Fibroblast of the conjunctiva (primary cell): Measurements from ENCODE around the gene PAPPA.
A peak's percentile ranks its signal among the peaks of the same experiment; 100 is the strongest.

ENCODE experiments used
- DNase-seq: peaks from one replicate; pipeline ENCODE4 v3.0.0-alpha.2; 2010; ENCODE audit warnings: low read depth

The PAPPA gene

DNA sequence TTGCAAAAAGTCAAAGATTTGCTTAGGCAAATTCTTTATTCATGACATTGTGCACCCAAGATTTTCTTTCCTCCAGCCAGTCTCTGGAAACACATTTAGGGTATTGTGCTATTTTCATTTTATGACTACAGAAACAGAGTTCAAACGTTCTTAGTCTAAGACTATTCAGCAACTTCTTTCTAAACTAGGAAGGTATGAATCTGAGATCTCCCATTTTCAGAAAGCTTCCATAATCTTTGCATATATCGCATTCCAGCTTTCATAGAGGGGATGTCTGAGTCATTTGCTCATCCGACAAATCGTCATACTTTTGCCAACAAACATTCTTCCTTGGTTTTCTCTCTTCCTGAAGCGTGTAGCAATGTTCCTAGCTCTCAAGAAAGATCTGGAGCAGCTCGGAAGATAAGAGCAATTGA lies 1.6 kb upstream of the PAPPA start:
- peak; percentile 61 for DNase-seq

DNA sequence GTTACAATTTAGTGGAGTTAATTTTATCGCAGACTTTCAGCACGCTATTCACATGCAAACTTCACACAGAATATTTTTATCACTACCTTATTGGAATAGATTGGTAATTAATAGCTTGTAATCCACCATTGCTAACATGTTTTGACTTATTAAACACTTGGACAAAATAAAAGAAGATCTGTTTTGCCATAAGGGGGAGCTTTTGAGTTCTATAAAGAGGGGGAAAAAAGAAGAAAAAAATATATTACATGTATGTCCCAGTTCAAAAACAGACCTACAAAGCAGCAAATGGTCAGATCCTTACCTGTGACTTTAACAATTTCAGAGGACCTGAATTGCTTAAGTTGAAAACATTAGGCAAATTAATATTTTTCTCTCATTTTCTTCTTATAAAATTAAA lies 1.2 kb upstream of the PAPPA start:
- no peak for DNase-seq

DNA sequence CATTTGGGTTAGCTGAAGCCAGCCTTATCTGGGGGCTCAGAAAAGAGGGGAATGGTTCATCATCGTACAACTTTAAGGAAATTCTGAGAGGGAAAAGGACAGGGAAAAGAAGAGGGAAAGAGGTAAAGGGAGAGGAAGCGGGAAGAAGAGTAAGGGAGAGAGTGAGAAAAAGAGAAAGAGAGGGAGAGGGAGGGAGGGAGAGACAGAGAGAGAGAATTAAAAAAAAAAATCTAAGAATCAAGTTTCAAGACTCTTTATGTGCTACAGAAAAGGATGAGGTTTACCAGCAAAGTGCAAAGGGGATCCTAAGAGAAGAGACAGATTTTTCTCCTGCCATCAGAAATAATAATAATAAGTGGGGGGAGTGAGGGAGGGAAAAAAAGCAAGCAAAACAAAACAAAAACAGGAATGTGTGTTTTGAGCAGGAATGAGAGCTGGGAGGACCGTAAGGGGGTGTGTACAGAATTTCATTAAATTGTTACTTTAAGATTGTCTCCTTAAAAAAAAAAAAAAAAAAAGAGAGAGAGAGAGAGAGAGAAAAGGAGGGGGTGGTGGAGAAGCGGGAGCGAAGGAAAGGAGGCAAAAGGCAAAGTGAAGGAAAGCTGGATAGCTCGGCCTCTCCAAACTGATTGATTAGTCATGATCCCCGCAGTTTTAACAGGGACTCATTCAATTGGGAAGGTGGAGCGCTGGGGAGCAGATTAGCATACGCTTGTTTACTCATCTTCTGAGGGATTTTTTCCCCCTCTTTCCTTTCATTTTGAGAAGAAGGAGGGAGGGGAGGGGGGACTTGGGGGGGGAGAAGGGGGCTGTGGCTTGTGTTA lies 438 bp upstream of the PAPPA start:
- DNase-seq = peak; percentile 69

GRCh38 chr9:116154334-116154975 lies 864 bp downstream of the PAPPA start:
- no peak for DNase-seq

DNA sequence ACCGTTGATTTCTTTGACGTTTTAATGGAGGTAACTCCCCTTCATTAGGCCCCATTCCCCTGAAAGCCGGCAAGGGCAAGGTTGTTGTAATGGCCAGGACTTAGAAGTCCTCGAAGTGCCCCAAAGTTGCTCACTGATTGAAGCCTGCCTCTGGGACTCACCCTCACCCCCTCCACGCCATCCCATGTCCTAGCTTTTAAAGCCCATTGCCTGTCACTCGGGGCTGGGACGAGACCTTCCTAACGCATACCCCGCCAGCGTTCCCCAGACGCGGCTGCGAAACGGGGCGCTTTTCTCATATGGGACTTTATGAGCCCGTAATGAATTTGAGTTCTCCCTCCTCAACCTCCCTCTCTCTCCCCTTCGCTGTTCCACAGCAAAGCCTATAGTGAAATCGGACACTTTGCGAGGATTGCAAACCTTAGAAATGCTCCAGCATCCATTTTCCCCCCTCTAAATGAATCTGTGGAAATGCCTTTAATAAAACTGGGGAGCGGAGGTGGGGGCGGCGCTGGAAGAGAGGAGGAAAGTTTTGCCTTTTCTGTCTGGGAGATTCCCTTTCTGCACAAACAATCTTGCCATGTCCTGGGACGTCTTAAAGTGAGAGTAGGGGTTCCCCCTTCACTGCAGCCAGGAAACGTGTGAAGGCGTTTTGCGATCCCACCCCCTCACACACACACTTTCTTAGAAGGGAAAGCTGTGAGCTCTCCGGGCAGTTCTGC lies 1.5 kb downstream of the PAPPA start:
- DNase-seq = no peak

GRCh38 chr9:116155698-116156039 lies 2.1 kb downstream of the PAPPA start:
- DNase-seq = no peak

- DNase-seq = peak; percentile 75
These were observed 3.2 kb downstream of the PAPPA start for GRCh38 chr9:116156621-116157314.

DNA sequence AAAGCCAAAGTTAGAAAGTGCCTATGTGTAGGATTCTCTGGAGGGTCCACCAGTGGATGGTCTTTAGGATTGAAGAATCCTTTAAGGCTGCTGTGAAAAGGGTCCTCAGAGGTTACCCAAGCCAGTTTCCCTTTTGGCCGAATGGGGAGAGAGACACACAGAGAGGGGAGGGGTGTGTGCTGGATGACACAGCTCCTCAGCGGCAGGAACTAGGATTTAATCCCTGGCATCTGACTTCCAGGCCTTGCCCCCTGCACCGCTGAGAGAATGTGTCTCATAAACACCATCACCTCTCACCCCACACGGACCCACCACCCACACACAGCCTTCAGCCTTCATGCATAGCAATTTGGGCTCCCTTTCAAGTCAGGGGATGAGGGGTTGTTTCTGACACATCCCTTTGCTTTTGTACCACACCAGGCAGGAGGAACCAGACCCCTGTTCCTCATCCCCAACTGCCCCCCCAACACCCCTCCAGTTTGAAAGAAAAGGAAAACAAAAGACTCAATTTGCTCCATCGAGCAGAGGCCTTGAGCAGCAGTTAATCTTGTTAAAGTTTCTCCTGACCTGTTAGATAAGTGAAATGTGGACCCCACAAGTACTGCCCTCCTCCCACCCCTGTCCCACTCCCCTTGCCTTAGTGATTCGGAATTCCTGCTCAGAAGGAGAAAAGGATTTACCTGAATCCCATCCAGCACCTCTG lies 4.0 kb downstream of the PAPPA start:
- no peak for DNase-seq

DNA sequence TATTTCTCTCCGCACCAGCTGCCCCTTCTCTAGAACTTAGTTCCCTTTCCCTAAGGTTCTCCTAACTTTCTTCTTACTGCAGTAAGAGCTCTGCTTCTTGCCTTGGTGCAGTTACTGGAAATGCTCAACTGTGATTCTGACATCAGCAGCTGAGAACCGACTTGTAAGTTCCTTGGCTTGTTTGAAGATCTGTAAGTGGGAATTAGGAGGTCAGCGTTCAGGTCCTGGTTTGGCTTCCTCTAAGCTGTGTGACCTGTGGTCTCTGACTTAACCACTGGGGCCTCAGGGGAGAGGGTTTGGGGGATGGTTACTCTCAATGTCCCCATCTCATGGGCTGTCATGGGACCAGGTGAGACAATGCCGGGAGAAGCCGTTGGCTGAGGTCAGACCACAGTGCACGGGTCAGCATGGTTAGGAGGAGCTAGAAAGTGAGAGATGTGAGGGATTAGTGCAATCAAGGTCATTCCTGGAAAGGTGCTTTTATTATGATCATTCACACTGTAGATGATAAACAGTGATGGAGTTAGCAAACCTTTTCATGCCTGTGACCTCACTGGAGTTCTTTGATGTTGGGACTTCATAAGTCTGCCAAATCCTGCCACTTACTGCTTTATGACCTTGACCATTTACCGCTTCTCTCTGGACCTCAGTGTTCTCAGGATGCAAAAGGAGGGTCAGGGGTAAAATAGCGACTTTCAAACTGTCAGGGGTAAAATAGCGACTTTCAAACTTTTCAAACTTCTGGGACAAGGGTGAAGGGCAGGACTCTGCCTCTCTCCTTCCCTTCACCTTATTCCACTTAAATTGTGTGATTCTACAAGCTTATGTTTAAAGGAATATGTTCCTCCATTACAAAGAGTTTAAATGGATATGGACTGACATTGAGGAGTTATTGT lies 7.3 kb downstream of the PAPPA start:
- DNase-seq = no peak

GRCh38 chr9:116162241-116162781 lies 8.7 kb downstream of the PAPPA start:
- DNase-seq = no peak

DNA sequence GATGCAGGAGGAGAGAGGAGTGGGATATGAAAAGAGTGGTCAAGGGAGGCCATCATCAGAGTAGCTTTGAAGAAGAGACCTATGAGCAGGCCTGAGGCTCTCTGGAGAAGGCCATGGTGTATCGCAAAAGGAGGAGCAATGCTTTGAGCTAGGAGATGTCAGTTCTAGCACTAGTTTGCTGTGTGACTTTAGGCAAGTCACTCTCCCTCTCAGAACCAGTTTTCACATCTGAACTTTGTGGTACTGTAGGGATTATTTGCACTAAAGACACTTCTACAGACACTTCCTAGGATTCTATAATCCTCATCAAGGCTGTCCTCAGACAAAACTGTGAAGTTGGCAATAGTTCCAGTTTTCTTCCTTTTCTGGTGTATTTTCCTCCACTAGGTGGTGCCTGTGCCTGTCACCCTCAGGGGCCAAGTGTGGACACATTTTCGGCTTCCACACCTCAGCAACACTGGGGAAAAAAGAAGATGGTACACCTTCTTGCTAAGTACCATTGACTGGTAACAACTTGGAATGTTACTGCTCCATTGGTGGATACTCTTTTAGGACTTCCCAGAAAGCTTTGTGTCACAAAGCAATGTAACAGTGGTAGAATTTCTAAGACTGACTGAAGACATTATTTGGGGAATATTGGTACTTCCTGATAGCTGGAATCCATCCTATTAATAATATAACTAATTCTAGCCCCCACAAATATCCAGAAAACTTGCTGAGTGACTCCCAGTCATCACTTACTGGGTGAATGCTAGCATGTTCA lies 9.9 kb downstream of the PAPPA start:
- DNase-seq = no peak

GRCh38 chr9:116165912-116166311 lies 12.3 kb downstream of the PAPPA start:
- no peak for DNase-seq

DNA sequence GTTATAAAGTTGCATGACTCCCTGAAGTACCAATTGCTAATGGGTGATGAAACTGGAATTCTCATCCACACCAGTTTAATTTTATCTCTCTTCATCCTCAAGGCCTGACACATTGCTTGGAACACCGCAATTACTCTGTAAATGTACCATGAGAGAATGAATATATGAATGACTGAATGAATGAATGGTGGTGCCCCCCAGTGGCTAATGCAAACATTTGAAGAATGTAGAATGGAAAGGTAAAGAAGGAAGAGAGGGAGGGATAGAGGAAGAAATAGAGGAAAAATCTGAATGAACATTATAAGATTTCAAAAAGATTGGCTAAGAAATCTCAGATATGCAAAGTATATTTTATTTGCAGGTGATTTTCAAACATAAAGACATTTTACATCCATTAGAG lies 13.1 kb downstream of the PAPPA start:
- DNase-seq = no peak

- no peak for DNase-seq
These were observed 14.6 kb downstream of the PAPPA start for GRCh38 chr9:116168231-116168630.

DNA sequence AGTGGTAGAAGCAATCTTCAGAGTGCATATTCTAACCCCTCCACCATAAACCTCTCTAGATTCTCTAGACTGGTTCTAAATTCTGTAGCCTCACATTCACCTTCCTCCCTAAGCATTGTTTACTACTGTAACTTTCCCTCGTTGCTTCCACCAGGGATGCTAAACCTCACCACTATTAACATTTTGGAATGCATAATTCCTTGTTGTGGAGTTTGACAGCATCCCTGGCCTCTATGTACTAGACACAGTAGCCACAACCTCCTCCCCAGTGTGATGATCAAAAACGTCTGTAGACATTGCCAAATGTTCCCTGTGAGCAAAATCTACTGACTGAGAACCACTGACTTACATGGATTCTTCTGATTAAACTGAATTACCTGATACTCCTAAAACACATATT lies 18.6 kb downstream of the PAPPA start:
- DNase-seq = no peak

DNA sequence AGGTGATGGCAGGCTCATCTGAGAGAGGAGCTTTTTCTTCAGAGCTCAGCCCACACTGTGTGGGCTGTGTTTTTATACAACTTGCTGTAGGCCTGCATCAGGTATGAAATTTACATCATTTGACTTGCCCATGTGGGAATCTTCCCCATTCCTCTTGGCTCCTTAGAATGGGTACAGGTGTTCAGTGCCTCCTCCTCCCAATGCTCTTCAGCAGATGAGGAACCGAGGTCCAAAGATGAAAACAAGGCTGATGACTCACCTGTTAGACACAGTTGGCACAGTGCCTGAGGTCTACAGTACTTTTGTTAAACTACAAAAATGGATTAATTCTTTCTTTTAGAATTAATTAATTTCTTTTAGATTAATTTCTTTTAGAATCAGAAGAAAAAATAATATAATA lies 20.8 kb downstream of the PAPPA start:
- DNase-seq = no peak

GRCh38 chr9:116175614-116176013 lies 22.0 kb downstream of the PAPPA start:
- no peak for DNase-seq

DNA sequence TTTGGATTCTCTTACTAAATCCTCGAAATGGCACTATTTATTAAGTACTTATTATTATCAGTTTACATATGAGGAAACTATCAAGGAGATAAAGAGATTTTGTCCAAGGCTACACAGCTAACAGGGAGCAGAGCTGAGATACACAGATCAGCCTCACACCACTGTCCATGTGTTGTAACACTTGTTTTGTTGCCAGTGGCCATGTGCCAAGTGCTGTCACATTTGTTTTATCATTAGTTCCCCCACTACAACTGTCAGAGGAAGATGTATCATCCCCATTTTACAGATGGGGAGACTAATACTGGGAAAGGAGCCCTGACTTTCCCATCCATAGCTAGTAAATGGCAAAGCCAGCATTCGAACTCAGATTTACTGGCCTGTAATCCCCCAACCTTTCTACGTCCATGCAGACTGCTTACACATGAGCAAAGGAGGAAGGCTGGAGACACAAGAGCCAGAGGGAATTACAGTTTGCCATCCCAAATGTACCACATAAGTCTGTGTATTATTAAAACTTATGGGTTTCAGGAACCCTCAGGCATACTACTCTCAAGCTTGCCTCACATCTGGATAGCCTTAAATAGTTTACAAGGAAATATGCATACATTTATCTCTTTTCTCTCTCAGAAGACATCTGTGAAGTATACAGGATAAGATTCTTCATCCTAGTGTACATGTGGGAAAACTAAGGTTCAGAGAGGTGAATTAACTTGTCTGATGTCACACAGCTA lies 25.1 kb downstream of the PAPPA start:
- DNase-seq = no peak

DNA sequence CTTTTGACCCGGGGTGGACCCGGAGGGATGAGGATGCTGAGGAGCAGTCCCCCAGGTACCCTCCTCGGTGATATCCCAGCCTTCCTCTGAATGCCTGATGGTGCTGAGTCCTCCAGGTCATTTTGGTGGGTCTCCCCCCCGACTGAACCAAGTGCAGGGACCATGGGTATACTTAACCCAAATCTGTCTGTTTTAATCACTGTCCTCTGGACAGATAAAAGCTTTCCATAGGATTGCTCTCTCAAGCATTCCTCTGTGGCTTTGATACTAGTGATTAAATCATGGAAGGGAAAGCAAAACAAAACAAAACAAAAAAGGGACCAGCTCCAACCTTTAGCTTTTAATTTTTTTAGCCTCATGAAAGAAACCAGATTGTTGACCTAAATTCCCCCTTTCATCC lies 26.0 kb downstream of the PAPPA start:
- DNase-seq = no peak
